Small intestine (tissue), 7 donors: ENCODE results near the gene PRKAG1. TPM values are rescaled to one million over a fixed set of nuclear protein-coding genes. Genes with fewer than 3 reads are reported as not detected.

Experiments used
- DNase-seq, 2 donors: peaks; one replicate each; pipeline versions ENCODE4 v3.0.0 to v3.0.0-alpha.2; 2013
- FAIRE-seq: peaks from 2 replicates; lab custom pipeline; 2012; peaks lifted over from hg19 to GRCh38; lab: Jason Lieb, UNC
- H3K27ac ChIP-seq, 3 donors: one replicate each; pipeline ENCODE4 v1.5.1; 2013; ENCODE audit warnings: low read length in 2 of 3, mild to moderate bottlenecking in 2 of 3, control low read depth in 1 of 3, inconsistent platforms in 1 of 3, low read depth in 1 of 3, moderate library complexity in 1 of 3
- H3K27me3 ChIP-seq, 3 donors: one replicate each; pipeline ENCODE4 v1.6.1; 2013; ENCODE audit warnings: low read length in 3 of 3, inconsistent platforms in 1 of 3; ENCODE audit not compliant: control insufficient read depth in 3 of 3, insufficient read depth in 3 of 3
- H3K36me3 ChIP-seq, 3 donors: one replicate each; pipeline ENCODE4 v1.6.1; 2013; ENCODE audit warnings: low read length in 3 of 3, inconsistent platforms in 1 of 3, low read depth in 1 of 3, mild to moderate bottlenecking in 1 of 3, moderate library complexity in 1 of 3; ENCODE audit not compliant: control insufficient read depth in 3 of 3, insufficient read depth in 2 of 3
- H3K4me1 ChIP-seq, 3 donors: one replicate each; pipeline ENCODE4 v1.6.1; 2013; ENCODE audit warnings: low read length in 2 of 3, inconsistent platforms in 1 of 3, low read depth in 1 of 3, mild to moderate bottlenecking in 1 of 3, moderate library complexity in 1 of 3; ENCODE audit not compliant: control insufficient read depth in 3 of 3, insufficient read depth in 2 of 3
- H3K4me3 ChIP-seq, 3 donors: one replicate each; pipeline ENCODE4 v1.5.1; 2013; ENCODE audit warnings: low read length in 3 of 3, control low read depth in 1 of 3, inconsistent platforms in 1 of 3, low read depth in 1 of 3, mild to moderate bottlenecking in 1 of 3, moderate library complexity in 1 of 3
- H3K9me3 ChIP-seq, 2 donors: one replicate each; pipeline ENCODE4 v1.6.1; 2013; ENCODE audit warnings: low read depth in 1 of 2, low read length in 1 of 2; ENCODE audit not compliant: control insufficient read depth in 2 of 2, insufficient read depth in 1 of 2
- WGBS, 3 donors: extraction: QIAGEN DNeasy Blood & Tissue Kit; methylation state at CpG; one replicate each; pipeline ENCODE4 v1.1.7; 2013; 5-methylcytosine and 5-hydroxymethylcytosine counted together
- polyA plus RNA-seq, 4 donors: library from polyadenylated mRNA; stranded (reverse) in 3 of 4; unstranded in 1 of 4; fragments of 200-250 nt in 3 of 4; fragments of 120-200 nt in 1 of 4; gene quantifications; one replicate each; pipeline versions ENCODE4 v1.2.1 to v1.2.3, GENCODE V29; 2013
- donor health status: healthy with polysubstance abuse.
- donor health status: control.
- donor health status: control.
- donor health status: Bipolar disorder and iron deficiency.
- donor health status: healthy.

Gene PRKAG1
- polyA plus RNA-seq, 4 donors: 50.0 to 69.7 (median 60.6) TPM

GRCh38 chr12:48993787-48994186 is 24.8 kb downstream of the PRKAG1 start:
- Histone ChIP-seq H3K9me3 (no peaks in the 10 kb centered on the region), H3K4me1 (peaks cover 0 to 22% (median 4%) of the 10 kb centered on the region in 3 donors), H3K36me3 (no peaks in the 10 kb centered on the region), H3K27me3 (peaks cover 0 to 87% (median 14%) of the 10 kb centered on the region in 3 donors), H3K27ac (no peak overlapping the region), H3K4me3 (no peak overlapping the region)
- FAIRE-seq (no peak), DNase-seq (no peak)
- WGBS, 3 donors: 42 to 60% (median 59%) methylated on average over 3 of the region's 3 CpGs

GRCh38 chr12:48991247-48992050 is 27.1 kb downstream of the PRKAG1 start:
- H3K9me3 ChIP-seq: no peaks in the 10 kb centered on the region
- H3K4me3 ChIP-seq: no peak overlapping the region
- H3K4me1 ChIP-seq: peaks cover 0 to 8% (median 0%) of the 10 kb centered on the region in 3 donors
- WGBS, 3 donors: 60 to 72% (median 66%) methylated on average over 8 of the region's 8 CpGs
- peaks cover 0 to 90% (median 14%) of the 10 kb centered on the region in 3 donors for H3K27me3 ChIP-seq
- FAIRE-seq (no peak), DNase-seq (no peak)
- H3K36me3 ChIP-seq: no peaks in the 10 kb centered on the region
- no peak overlapping the region for H3K27ac ChIP-seq

GRCh38 chr12:48990552-48990951 is 28.0 kb downstream of the PRKAG1 start:
- no peak for FAIRE-seq
- peaks cover 0 to 90% (median 14%) of the 10 kb centered on the region in 3 donors for H3K27me3 ChIP-seq

GRCh38 chr12:48988030-48988649 is 30.4 kb downstream of the PRKAG1 start:
- no peaks in the 10 kb centered on the region for H3K9me3 ChIP-seq
- DNase-seq (peak; percentile 53 to 69), FAIRE-seq (no peak)
- no peak overlapping the region for H3K27ac ChIP-seq
- H3K4me3 ChIP-seq: no peak overlapping the region
- no peaks in the 10 kb centered on the region for H3K4me1 ChIP-seq
- 20 to 28% (median 25%) methylated on average over 16 of the region's 16 CpGs for WGBS, 3 donors
- H3K27me3 ChIP-seq: peaks cover 0 to 89% (median 11%) of the 10 kb centered on the region in 3 donors
- H3K36me3 ChIP-seq: no peaks in the 10 kb centered on the region

More at GRCh38 chr12:48990552-48990951, 28.0 kb downstream of the PRKAG1 start:
- H3K36me3 ChIP-seq: no peaks in the 10 kb centered on the region
- H3K4me3 ChIP-seq: no peak overlapping the region
- no peaks in the 10 kb centered on the region for H3K9me3 ChIP-seq
- DNase-seq: no peak
- H3K27ac ChIP-seq: no peak overlapping the region
- H3K4me1 ChIP-seq: peaks cover 0 to 6% (median 0%) of the 10 kb centered on the region in 3 donors

GRCh38 chr12:48986720-48987291 is 31.8 kb downstream of the PRKAG1 start:
- WGBS, 3 donors: 57 to 63% (median 61%) methylated on average over 22 to 23 of the region's 23 CpGs
- Histone ChIP-seq H3K4me3 (no peak overlapping the region), H3K27me3 (peaks cover 0 to 94% (median 13%) of the 10 kb centered on the region in 3 donors)

GRCh38 chr12:48985901-48986300 is 32.7 kb downstream of the PRKAG1 start:
- 66 to 76% (median 73%) methylated on average over 2 of the region's 2 CpGs for WGBS, 3 donors
- Histone ChIP-seq H3K4me1 (peaks cover 0 to 5% (median under 1%) of the 10 kb centered on the region in 3 donors), H3K4me3 (no peak overlapping the region), H3K27me3 (peaks cover 0 to 94% (median 14%) of the 10 kb centered on the region in 3 donors), H3K27ac (no peak overlapping the region), H3K36me3 (no peaks in the 10 kb centered on the region), H3K9me3 (no peaks in the 10 kb centered on the region)
- DNase-seq (no peak), FAIRE-seq (no peak)

More at GRCh38 chr12:48986720-48987291, 31.8 kb downstream of the PRKAG1 start:
- Histone ChIP-seq H3K27ac (no peak overlapping the region), H3K36me3 (no peaks in the 10 kb centered on the region), H3K9me3 (no peaks in the 10 kb centered on the region), H3K4me1 (no peaks in the 10 kb centered on the region)
- DNase-seq (no peak), FAIRE-seq (no peak)

- H3K4me1 ChIP-seq: peaks cover 0 to 9% (median 3%) of the 10 kb centered on the region in 3 donors
- H3K27me3 ChIP-seq: peaks cover 0 to 94% (median 16%) of the 10 kb centered on the region in 3 donors
- no peak overlapping the region for H3K27ac ChIP-seq
- H3K36me3 ChIP-seq: no peaks in the 10 kb centered on the region
- peak in 1 of 2 donors; percentile 33 for DNase-seq
- H3K4me3 ChIP-seq: no peak overlapping the region
- no peaks in the 10 kb centered on the region for H3K9me3 ChIP-seq
- FAIRE-seq: no peak
- WGBS, 3 donors: 10 to 30% (median 26%) methylated on average over 8 to 10 of the region's 10 CpGs
Measured at GRCh38 chr12:48985475-48985897, 33.1 kb downstream of the PRKAG1 start.

- no peak for DNase-seq
- no peak for FAIRE-seq
- 37 to 49% (median 48%) methylated on average over 6 of the region's 6 CpGs for WGBS, 3 donors
- Histone ChIP-seq H3K36me3 (no peaks in the 10 kb centered on the region), H3K27me3 (peaks cover 0 to 98% (median 16%) of the 10 kb centered on the region in 3 donors), H3K4me3 (no peak overlapping the region), H3K9me3 (peaks cover 0 to 6% of the 10 kb centered on the region in 2 donors), H3K4me1 (peaks cover 0 to 34% (median 4%) of the 10 kb centered on the region in 3 donors), H3K27ac (no peak overlapping the region)
Measured at GRCh38 chr12:48982397-48983080, 36.0 kb downstream of the PRKAG1 start.
